Stimulated activated CD8-positive, alpha-beta memory T cell treated with anti-CD3 and anti-CD28 coated beads, Interleukin-12 subunit alpha, Interleukin-12 subunit beta, amount 100 ng/mL, for 24 hours (primary cell): Measurements from ENCODE around the gene FOXA2.
"Not testable (repeated sequence)": the region's sequence is repeated elsewhere in the genome, so short reads cannot be mapped to it uniquely, and the experiment has no call there.

Experiments
- DNase-seq: peaks from one replicate; pipeline ENCODE4 v3.0.0-alpha.2; 2020; ENCODE audit errors: extremely low read depth

The FOXA2 gene

GRCh38 chr20:22567944-22568871 lies 16.2 kb downstream of the FOXA2 start:
- no peak for DNase-seq

GRCh38 chr20:22566876-22567658 lies 17.3 kb downstream of the FOXA2 start:
- no peak for DNase-seq

GRCh38 chr20:22563062-22563965 lies 21.1 kb downstream of the FOXA2 start:
- no peak for DNase-seq

GRCh38 chr20:22562620-22563019 lies 21.8 kb downstream of the FOXA2 start:
- no peak for DNase-seq

DNA sequence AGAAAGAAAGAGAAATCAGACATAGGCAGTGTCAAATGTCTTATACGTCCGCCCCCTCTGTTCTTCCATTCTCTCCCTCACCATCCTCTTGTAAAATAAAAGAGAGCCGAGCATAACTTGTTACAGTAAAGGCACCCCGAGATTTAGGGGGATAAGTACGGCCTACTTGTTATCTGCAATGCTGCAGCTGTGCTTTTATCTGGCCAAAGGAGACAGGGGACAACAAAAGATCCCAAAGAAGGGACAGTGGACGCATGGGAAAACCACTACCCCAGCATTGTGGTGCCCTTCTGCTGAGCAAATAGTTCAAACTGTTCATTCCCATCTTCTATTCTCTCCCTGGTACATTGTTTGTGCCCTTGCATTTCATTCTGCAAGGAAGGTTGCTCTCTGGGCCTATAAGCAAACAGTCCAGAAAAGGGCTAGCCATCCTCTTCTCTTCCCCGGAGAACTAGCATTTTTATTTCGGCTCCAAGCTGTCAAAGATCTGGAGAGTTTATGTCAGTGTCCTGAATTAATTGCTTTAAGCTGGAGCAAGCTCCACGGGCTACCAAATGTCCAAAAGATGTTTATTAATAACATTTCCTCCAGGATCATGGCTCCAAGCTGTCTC lies 22.3 kb downstream of the FOXA2 start:
- DNase-seq = no peak

- DNase-seq = no peak
Measured at GRCh38 chr20:22560817-22561216, 23.6 kb downstream of the FOXA2 start.

DNA sequence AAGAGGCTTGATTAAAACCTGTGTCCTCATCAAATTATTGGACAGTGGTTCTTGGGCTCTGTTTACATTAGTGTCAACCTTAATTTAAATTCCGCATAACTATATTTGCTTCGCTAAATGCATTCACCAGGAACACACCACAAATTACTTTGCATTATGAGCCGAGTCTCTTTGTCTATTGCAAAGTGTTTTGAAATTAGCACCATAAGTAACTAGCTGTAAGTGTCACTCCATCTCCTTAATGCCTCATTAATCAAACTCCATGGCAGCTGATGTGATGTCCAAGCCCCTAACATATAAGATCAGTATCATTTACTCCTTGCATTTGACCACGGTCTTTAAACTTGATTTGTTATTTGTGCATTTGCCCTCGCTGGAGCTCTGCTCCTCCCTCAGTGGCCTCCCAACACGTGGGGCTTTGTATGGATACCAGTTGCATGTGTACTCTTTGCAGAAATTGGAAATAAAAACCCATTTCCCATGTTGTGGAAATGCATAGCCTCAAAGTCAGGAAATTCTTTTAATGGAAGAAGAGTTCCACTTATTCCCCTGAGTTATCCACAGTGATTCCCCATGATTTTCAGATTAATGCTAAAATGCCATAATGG lies 24.6 kb downstream of the FOXA2 start:
- no peak for DNase-seq

- no peak for DNase-seq
Measured at GRCh38 chr20:22557403-22558276, 26.7 kb downstream of the FOXA2 start.

GRCh38 chr20:22556565-22557056 lies 27.8 kb downstream of the FOXA2 start:
- DNase-seq = no peak

DNA sequence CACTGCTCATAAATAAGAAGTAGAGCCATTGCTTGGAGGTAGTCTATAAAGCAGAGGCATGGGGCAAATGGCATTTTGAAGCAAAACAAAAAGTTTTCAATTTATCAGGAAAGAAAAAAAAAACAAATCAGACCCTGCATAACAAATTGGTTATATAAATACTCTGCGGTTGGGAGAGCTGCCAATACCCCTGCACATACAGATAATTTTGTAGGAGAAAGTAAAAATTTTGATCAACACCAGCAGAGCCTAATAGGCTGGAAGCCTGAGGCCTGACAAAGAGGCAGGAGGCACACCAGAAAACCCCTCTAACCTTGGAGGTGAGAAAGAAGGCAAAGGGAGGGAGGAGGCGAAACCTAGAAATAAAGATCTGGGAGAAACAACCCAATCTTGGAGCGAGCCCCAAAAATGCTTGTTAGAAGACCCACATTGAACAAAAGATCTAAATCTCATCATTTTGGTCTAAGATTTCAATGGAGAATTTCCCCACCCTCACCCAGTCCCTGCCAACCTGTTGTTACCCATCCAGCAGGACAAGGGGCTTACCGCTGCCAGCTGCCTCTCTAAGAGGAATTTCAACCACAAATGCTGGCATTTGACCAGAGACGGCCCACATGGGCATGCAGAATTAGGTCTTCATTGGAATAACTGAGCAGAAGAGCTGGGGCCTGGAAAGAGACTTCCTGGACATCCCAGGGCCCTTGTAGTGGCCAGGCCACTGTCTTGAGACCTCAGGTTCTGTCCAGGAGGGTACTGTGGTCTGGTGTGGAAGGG lies 28.4 kb downstream of the FOXA2 start:
- DNase-seq = no peak

DNA sequence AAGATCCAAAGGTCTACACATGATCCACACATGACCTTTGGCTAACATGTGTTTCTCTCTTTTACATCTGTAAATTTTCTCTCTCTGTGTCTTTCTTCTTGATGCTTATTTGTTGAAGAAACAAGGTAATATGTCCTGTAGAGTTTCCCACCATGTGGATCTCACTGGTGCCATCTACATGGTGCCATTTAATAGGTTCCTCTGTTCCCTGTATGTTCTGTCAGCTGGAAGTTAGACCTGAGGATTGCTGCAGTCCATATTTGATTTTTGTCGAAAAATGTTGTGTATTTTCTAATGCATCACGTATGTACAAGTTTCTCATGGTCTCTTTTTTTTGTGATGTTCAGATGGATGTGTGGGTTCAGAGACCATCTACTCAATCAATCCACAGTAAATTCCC lies 30.0 kb downstream of the FOXA2 start:
- DNase-seq = no peak

- DNase-seq = not testable (repeated sequence)
Measured at GRCh38 chr20:22550514-22550913, 33.9 kb downstream of the FOXA2 start.

- no peak for DNase-seq
Measured at GRCh38 chr20:22548040-22548439, 36.3 kb downstream of the FOXA2 start.

GRCh38 chr20:22546344-22546743 lies 38.0 kb downstream of the FOXA2 start:
- no peak for DNase-seq

- DNase-seq = no peak
Measured at GRCh38 chr20:22545045-22545444, 39.3 kb downstream of the FOXA2 start.

- no peak for DNase-seq
Measured at GRCh38 chr20:22544462-22544861, 39.9 kb downstream of the FOXA2 start.

DNA sequence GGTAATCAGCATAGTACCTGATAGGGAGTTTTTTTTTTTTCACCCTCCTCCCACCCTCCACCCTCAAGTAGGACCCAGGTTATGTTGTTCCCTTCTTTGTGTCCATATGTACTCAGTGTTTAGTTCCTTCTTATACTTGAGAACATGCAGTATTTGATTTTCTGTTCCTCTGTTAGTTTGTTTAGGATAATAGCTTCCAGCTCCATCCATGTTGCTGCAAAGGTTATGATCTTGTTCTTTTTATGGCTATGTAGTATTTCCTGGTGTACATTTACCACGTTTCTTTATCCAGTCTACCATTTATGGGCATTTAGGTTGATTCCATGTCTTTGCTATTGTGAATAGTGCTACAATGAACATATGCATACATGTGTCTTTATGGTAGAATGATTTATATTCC lies 41.9 kb downstream of the FOXA2 start:
- no peak for DNase-seq

GRCh38 chr20:22540832-22541231 lies 43.5 kb downstream of the FOXA2 start:
- no peak for DNase-seq
